HepG2 (cell line): Measurements from ENCODE around the gene RIMOC1. TPM values are rescaled to one million over a fixed set of nuclear protein-coding genes. Genes with fewer than 3 reads are reported as not detected.

Experiments used
- CEBPG ChIP-seq: IDR thresholded peaks from 2 replicates; pipeline ENCODE4 v1.6.1; 2016
- CHD2 ChIP-seq: IDR thresholded peaks from 2 replicates; pipeline ENCODE4 v1.6.1; 2011; ENCODE audit warnings: low read depth, low read length, improper control_type of control experiment
- HMG20B ChIP-seq: conservative IDR thresholded peaks from 2 replicates; pipeline ENCODE4 v1.6.1; 2016; ENCODE audit warnings: missing genetic modification reagents, missing compliant biosample characterization
- ISL2 ChIP-seq: sonication (generic); formaldehyde crosslinking; IDR thresholded peaks from 2 replicates; pipeline ENCODE4 v1.5.0; 2020; ENCODE audit warnings: missing genetic modification reagents
- POGZ ChIP-seq: sonication (generic); formaldehyde crosslinking; IDR thresholded peaks from 2 replicates; pipeline ENCODE4 v1.4.0; 2020; ENCODE audit warnings: mild to moderate bottlenecking, missing genetic modification reagents
- POLR2A ChIP-seq, 2 experiments: IDR thresholded peaks; 2 replicates each; pipeline ENCODE4 v1.6.1; 2011; ENCODE audit warnings: low read depth in 2 of 2, low read length in 2 of 2, mild to moderate bottlenecking in 1 of 2, moderate library complexity in 1 of 2; ENCODE audit not compliant: insufficient read depth in 1 of 2
- ZNF101 ChIP-seq: sonication (generic); formaldehyde crosslinking; IDR thresholded peaks from 2 replicates; pipeline ENCODE4 v1.4.0; 2020; ENCODE audit warnings: mild to moderate bottlenecking, low read depth, missing genetic modification reagents, borderline replicate concordance
- ZNF251 ChIP-seq: sonication (generic); formaldehyde crosslinking; IDR thresholded peaks from 2 replicates; pipeline ENCODE4 v1.9.0; 2021; ENCODE audit warnings: mild to moderate bottlenecking, missing genetic modification reagents
- ZNF468 ChIP-seq: sonication (generic); formaldehyde crosslinking; IDR thresholded peaks from 2 replicates; pipeline ENCODE4 v1.8.0; 2022; ENCODE audit warnings: mild to moderate bottlenecking, moderate library complexity, missing genetic modification reagents
- polyA plus RNA-seq, 8 experiments: library from polyadenylated mRNA; depleted of rRNA in 3 of 8; stranded (reverse) in 7 of 8; unstranded in 1 of 8; fragments of >200 nt; fragmentation: Illumina TruSeq in 4 of 8; extraction: Trizol in 4 of 8; gene quantifications; 2 replicates each; pipeline versions ENCODE4 v1.2.1 to v1.2.3, GENCODE V29; 2011 to 2016; ENCODE audit warnings: low read depth in 4 of 8, missing spikeins in 1 of 8, mixed read lengths in 1 of 8; ENCODE audit not compliant: insufficient read depth in 1 of 8
- total RNA-seq, 5 experiments: library from RNA; depleted of rRNA; stranded (reverse); fragments of >200 nt; fragmentation: Illumina TruSeq; extraction: Trizol; gene quantifications; 2 replicates each; pipeline ENCODE4 v1.2.3, GENCODE V29; 2016; ENCODE audit warnings: low read depth in 1 of 5
- TF ChIP-seq, protein P1 (sequence below): sonication (generic); formaldehyde crosslinking; IDR thresholded peaks from 2 replicates; pipeline ENCODE4 v1.4.0; 2020; ENCODE audit warnings: missing genetic modification reagents
- TF ChIP-seq, protein P2 (sequence below): sonication (generic); formaldehyde crosslinking; IDR thresholded peaks from 2 replicates; pipeline ENCODE4 v1.9.0; 2021; ENCODE audit warnings: missing genetic modification reagents, borderline replicate concordance
- TF ChIP-seq, protein P3 (sequence below): sonication (generic); formaldehyde crosslinking; IDR thresholded peaks from 2 replicates; pipeline ENCODE4 v1.4.0; 2020; ENCODE audit warnings: missing genetic modification reagents, borderline replicate concordance
- TF ChIP-seq, protein P4 (sequence below): sonication (generic); formaldehyde crosslinking; IDR thresholded peaks from 2 replicates; pipeline ENCODE4 v1.4.0; 2020; ENCODE audit warnings: mild to moderate bottlenecking, missing genetic modification reagents
- TF ChIP-seq, protein P5 (sequence below): IDR thresholded peaks from 2 replicates; pipeline ENCODE4 v1.6.1; 2016; ENCODE audit warnings: mild to moderate bottlenecking
- TF ChIP-seq, protein P6 (sequence below): IDR thresholded peaks from 2 replicates; pipeline ENCODE4 v1.6.1; 2016; ENCODE audit warnings: low read depth, missing genetic modification reagents, missing compliant biosample characterization
- TF ChIP-seq, protein P7 (sequence below): sonication (generic); formaldehyde crosslinking; IDR thresholded peaks from 2 replicates; pipeline ENCODE4 v1.8.0; 2022; ENCODE audit warnings: mild to moderate bottlenecking, missing genetic modification reagents

RIMOC1 gene
- total and polyA plus RNA-seq, 2 of the 13 experiments (the other 11 are each of a cell fraction or from before 2014, with no cell fraction given) = 16.3 to 16.9 TPM

DNA sequence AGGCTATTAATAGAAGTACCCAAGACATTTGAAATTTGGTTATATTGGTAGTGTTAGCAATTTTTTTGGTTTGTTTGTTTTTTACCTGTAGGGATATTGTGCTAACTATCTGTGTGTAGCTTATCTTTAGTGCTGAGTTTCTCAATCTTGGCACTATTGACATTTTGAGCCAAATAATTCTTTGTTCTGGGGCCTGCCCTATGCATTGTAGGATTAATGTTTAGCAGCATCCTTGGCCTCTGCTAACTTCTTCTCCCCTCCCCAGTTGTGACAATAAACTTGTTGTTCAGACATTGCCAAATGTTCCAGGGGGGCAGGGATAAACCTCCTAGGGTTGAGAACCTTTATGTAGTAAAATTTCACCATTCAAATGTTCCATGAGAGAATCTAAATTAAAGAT is 24.9 kb downstream of the RIMOC1 start (continued):
- TF ChIP-seq, protein P1, sequence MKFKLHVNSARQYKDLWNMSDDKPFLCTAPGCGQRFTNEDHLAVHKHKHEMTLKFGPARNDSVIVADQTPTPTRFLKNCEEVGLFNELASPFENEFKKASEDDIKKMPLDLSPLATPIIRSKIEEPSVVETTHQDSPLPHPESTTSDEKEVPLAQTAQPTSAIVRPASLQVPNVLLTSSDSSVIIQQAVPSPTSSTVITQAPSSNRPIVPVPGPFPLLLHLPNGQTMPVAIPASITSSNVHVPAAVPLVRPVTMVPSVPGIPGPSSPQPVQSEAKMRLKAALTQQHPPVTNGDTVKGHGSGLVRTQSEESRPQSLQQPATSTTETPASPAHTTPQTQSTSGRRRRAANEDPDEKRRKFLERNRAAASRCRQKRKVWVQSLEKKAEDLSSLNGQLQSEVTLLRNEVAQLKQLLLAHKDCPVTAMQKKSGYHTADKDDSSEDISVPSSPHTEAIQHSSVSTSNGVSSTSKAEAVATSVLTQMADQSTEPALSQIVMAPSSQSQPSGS (CRISPR knock-in tag) = 0 out of 2 replicates have a peak, but pooled peaks have one; percentile 22
- TF ChIP-seq, protein P2, sequence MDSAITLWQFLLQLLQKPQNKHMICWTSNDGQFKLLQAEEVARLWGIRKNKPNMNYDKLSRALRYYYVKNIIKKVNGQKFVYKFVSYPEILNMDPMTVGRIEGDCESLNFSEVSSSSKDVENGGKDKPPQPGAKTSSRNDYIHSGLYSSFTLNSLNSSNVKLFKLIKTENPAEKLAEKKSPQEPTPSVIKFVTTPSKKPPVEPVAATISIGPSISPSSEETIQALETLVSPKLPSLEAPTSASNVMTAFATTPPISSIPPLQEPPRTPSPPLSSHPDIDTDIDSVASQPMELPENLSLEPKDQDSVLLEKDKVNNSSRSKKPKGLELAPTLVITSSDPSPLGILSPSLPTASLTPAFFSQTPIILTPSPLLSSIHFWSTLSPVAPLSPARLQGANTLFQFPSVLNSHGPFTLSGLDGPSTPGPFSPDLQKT (CRISPR knock-in tag) = no peak
- TF ChIP-seq, protein P3, sequence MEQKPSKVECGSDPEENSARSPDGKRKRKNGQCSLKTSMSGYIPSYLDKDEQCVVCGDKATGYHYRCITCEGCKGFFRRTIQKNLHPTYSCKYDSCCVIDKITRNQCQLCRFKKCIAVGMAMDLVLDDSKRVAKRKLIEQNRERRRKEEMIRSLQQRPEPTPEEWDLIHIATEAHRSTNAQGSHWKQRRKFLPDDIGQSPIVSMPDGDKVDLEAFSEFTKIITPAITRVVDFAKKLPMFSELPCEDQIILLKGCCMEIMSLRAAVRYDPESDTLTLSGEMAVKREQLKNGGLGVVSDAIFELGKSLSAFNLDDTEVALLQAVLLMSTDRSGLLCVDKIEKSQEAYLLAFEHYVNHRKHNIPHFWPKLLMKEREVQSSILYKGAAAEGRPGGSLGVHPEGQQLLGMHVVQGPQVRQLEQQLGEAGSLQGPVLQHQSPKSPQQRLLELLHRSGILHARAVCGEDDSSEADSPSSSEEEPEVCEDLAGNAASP (CRISPR knock-in tag) = 0 out of 2 replicates have a peak, but pooled peaks have one; percentile 16
- TF ChIP-seq, protein P4, sequence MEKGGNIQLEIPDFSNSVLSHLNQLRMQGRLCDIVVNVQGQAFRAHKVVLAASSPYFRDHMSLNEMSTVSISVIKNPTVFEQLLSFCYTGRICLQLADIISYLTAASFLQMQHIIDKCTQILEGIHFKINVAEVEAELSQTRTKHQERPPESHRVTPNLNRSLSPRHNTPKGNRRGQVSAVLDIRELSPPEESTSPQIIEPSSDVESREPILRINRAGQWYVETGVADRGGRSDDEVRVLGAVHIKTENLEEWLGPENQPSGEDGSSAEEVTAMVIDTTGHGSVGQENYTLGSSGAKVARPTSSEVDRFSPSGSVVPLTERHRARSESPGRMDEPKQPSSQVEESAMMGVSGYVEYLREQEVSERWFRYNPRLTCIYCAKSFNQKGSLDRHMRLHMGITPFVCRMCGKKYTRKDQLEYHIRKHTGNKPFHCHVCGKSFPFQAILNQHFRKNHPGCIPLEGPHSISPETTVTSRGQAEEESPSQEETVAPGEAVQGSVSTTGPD = peak; percentile 94
- TF ChIP-seq ZNF468 (CRISPR knock-in tag) (no peak), ZNF251 (CRISPR knock-in tag) (no peak), CEBPG (CRISPR knock-in tag) (peak; percentile 81), HMG20B (CRISPR knock-in tag) (0 out of 2 replicates have a peak, but pooled peaks have one; percentile 45), ZNF101 (CRISPR knock-in tag) (no peak), CHD2 (no peak), POLR2A (IDR thresholded peaks at IDR 0.05; ENCODE audit: insufficient read depth in 1 of 2, low read depth in 2 of 2, low read length in 2 of 2) (no peak), POGZ (CRISPR knock-in tag) (no peak; the same call in 1 of the 2 replicates), ISL2 (peak; percentile 75)
- TF ChIP-seq, protein P5, sequence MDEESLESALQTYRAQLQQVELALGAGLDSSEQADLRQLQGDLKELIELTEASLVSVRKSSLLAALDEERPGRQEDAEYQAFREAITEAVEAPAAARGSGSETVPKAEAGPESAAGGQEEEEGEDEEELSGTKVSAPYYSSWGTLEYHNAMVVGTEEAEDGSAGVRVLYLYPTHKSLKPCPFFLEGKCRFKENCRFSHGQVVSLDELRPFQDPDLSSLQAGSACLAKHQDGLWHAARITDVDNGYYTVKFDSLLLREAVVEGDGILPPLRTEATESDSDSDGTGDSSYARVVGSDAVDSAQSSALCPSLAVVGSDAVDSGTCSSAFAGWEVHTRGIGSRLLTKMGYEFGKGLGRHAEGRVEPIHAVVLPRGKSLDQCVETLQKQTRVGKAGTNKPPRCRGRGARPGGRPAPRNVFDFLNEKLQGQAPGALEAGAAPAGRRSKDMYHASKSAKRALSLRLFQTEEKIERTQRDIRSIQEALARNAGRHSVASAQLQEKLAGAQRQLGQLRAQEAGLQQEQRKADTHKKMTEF (CRISPR knock-in tag) = peak; percentile 32; the same call in 1 of the 2 replicates
- TF ChIP-seq, protein P6, sequence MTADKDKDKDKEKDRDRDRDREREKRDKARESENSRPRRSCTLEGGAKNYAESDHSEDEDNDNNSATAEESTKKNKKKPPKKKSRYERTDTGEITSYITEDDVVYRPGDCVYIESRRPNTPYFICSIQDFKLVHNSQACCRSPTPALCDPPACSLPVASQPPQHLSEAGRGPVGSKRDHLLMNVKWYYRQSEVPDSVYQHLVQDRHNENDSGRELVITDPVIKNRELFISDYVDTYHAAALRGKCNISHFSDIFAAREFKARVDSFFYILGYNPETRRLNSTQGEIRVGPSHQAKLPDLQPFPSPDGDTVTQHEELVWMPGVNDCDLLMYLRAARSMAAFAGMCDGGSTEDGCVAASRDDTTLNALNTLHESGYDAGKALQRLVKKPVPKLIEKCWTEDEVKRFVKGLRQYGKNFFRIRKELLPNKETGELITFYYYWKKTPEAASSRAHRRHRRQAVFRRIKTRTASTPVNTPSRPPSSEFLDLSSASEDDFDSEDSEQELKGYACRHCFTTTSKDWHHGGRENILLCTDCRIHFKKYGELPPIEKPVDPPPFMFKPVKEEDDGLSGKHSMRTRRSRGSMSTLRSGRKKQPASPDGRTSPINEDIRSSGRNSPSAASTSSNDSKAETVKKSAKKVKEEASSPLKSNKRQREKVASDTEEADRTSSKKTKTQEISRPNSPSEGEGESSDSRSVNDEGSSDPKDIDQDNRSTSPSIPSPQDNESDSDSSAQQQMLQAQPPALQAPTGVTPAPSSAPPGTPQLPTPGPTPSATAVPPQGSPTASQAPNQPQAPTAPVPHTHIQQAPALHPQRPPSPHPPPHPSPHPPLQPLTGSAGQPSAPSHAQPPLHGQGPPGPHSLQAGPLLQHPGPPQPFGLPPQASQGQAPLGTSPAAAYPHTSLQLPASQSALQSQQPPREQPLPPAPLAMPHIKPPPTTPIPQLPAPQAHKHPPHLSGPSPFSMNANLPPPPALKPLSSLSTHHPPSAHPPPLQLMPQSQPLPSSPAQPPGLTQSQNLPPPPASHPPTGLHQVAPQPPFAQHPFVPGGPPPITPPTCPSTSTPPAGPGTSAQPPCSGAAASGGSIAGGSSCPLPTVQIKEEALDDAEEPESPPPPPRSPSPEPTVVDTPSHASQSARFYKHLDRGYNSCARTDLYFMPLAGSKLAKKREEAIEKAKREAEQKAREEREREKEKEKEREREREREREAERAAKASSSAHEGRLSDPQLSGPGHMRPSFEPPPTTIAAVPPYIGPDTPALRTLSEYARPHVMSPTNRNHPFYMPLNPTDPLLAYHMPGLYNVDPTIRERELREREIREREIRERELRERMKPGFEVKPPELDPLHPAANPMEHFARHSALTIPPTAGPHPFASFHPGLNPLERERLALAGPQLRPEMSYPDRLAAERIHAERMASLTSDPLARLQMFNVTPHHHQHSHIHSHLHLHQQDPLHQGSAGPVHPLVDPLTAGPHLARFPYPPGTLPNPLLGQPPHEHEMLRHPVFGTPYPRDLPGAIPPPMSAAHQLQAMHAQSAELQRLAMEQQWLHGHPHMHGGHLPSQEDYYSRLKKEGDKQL = 0 out of 2 replicates have a peak, but pooled peaks have one; percentile 15
- TF ChIP-seq, protein P7, sequence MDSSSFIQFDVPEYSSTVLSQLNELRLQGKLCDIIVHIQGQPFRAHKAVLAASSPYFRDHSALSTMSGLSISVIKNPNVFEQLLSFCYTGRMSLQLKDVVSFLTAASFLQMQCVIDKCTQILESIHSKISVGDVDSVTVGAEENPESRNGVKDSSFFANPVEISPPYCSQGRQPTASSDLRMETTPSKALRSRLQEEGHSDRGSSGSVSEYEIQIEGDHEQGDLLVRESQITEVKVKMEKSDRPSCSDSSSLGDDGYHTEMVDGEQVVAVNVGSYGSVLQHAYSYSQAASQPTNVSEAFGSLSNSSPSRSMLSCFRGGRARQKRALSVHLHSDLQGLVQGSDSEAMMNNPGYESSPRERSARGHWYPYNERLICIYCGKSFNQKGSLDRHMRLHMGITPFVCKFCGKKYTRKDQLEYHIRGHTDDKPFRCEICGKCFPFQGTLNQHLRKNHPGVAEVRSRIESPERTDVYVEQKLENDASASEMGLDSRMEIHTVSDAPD (CRISPR knock-in tag) = peak; percentile 99
